WTC11 (cell line): ENCODE data around the gene CBLIF. TPM values are rescaled to one million over a fixed set of nuclear protein-coding genes. Genes with fewer than 3 reads are reported as not detected.
"Not testable (repeated sequence)": the region's sequence is repeated elsewhere in the genome, so short reads cannot be mapped to it uniquely, and the experiment has no call there.

Experiments
- ATAC-seq: fragments of 200-7000 bp; cut with Tn5 transposase; 2 replicates; pipeline ENCODE4 v1.10.0; 2021; ENCODE audit warnings: mild to moderate bottlenecking, moderate library complexity
- CTCF ChIA-PET: fragments of 300-600 bp; sonication (Branson Sonifier 250); formaldehyde crosslinking; loops from one replicate; lab custom pipeline; 2021; ENCODE audit warnings: antibody characterized with exemption; lab: Charles Lee
- POLR2A ChIA-PET: fragments of 350-600 bp; sonication (Branson Sonifier 250); formaldehyde crosslinking; loops from one replicate; lab custom pipeline; 2021; ENCODE audit warnings: antibody characterized with exemption; lab: Charles Lee
- DNase-seq: peaks from one replicate; pipeline ENCODE4 v3.0.0; 2021; ENCODE audit warnings: low spot score
- H3K27ac Mint-ChIP-seq: 2 replicates; pipeline ENCODE4 v1.8.0; 2021; ENCODE audit warnings: mixed read lengths
- H3K27me3 Mint-ChIP-seq: 2 replicates; pipeline ENCODE4 v1.8.0; 2021; ENCODE audit warnings: low read depth, mild to moderate bottlenecking, moderate library complexity, mixed read lengths
- H3K36me3 Mint-ChIP-seq: 2 replicates; pipeline ENCODE4 v1.8.0; 2021; ENCODE audit warnings: mixed read lengths
- H3K4me1 Mint-ChIP-seq: 2 replicates; pipeline ENCODE4 v1.8.0; 2022; ENCODE audit warnings: mixed read lengths
- H3K4me3 Mint-ChIP-seq: 2 replicates; pipeline ENCODE4 v1.8.0; 2021; ENCODE audit warnings: mild to moderate bottlenecking, moderate library complexity, mixed read lengths
- H3K9me3 Mint-ChIP-seq: 2 replicates; pipeline ENCODE4 v1.8.0; 2021; ENCODE audit warnings: mixed read lengths
- CBFB ChIP-seq: sonication (generic); formaldehyde crosslinking; IDR thresholded peaks from 2 replicates; pipeline ENCODE4 v1.8.1; 2022; ENCODE audit warnings: mild to moderate bottlenecking, low read depth, missing genetic modification reagents
- ESRRA ChIP-seq: sonication (generic); formaldehyde crosslinking; IDR thresholded peaks from 2 replicates; pipeline ENCODE4 v1.8.1; 2022; ENCODE audit warnings: mild to moderate bottlenecking, missing genetic modification reagents, borderline replicate concordance
- NFATC4 ChIP-seq: fragments of 250-450 bp; sonication (Bioruptor Pico); IDR thresholded peaks from 2 replicates; pipeline ENCODE4 v1.9.0; 2021; ENCODE audit warnings: mild to moderate bottlenecking
- RORB ChIP-seq: fragments of 250-450 bp; sonication (Bioruptor Pico); IDR thresholded peaks from 2 replicates; pipeline ENCODE4 v1.9.0; 2021; ENCODE audit warnings: mild to moderate bottlenecking
- ZNF416 ChIP-seq: fragments of 250-450 bp; sonication (Bioruptor Pico); IDR thresholded peaks from 2 replicates; pipeline ENCODE4 v1.9.0; 2021; ENCODE audit warnings: mild to moderate bottlenecking, inconsistent platforms
- total RNA-seq: library from RNA; stranded (reverse); gene quantifications from 3 replicates; pipeline ENCODE4 v1.2.3, GENCODE V29; 2021
- TF ChIP-seq, protein P1 (sequence below): fragments of 250-450 bp; sonication (Bioruptor Pico); IDR thresholded peaks from 2 replicates; pipeline ENCODE4 v1.9.0; 2021; ENCODE audit warnings: moderate library complexity, mild to moderate bottlenecking, inconsistent platforms, borderline replicate concordance
- TF ChIP-seq, protein P2 (sequence below): fragments of 200-600 bp; IDR thresholded peaks from 2 replicates; pipeline ENCODE4 v1.8.0; 2022; ENCODE audit warnings: antibody characterized with exemption
- TF ChIP-seq, protein P3 (sequence below): sonication (generic); formaldehyde crosslinking; IDR thresholded peaks from 2 replicates; pipeline ENCODE4 v1.8.1; 2023; ENCODE audit warnings: mild to moderate bottlenecking, missing genetic modification reagents, moderate library complexity
- TF ChIP-seq, protein P4 (sequence below): sonication (generic); formaldehyde crosslinking; IDR thresholded peaks from 2 replicates; pipeline ENCODE4 v1.8.0; 2022; ENCODE audit warnings: missing genetic modification reagents

The CBLIF gene
- total RNA-seq, 1 experiment from 2014 or later: not detected

DNA sequence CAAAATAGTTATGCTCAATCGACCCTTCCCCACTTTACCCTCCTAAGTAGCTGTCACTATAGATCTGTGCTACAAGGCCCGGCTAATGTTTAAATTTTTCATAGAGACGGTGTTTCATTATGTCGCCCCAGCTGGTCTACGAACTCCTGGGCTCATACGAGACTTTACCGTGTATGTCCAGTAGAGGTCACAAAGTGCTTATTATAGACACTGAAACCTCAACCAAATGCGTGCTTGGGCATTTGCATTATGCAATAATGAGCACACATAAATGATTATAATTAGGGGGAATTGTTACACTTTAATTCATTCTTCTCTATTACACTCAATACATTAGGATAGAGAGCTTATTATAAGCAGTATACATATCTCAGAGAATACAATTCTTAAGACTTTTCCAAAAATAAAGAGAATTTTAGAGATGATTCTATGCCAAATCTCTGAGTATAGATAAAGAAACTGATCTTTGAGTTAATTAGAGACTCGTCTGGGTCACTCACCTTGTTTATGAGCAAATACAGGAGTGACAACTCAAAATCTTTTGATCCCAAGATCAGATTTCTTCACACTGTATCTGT, 22.2 kb downstream of the CBLIF start:
- Mint-ChIP-seq H3K9me3 (peaks cover 5% of the 10 kb centered on the region), H3K36me3 (no peaks in the 10 kb centered on the region), H3K4me3 (no peak overlapping the region), H3K27me3 (no peaks in the 10 kb centered on the region), H3K27ac (no peak overlapping the region; the same call in 1 of the 2 replicates)
- ATAC-seq: peak; percentile 59; the same call in 1 of the 2 replicates
- peak; percentile 16 for DNase-seq
- TF ChIP-seq RORB: no peak
- TF ChIP-seq, protein P1, sequence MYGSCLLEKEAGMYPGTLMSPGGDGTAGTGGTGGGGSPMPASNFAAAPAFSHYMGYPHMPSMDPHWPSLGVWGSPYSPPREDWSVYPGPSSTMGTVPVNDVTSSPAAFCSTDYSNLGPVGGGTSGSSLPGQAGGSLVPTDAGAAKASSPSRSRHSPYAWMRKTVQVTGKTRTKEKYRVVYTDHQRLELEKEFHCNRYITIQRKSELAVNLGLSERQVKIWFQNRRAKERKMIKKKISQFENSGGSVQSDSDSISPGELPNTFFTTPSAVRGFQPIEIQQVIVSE (CRISPR knock-in tag): no peak
- TF ChIP-seq, protein P2, sequence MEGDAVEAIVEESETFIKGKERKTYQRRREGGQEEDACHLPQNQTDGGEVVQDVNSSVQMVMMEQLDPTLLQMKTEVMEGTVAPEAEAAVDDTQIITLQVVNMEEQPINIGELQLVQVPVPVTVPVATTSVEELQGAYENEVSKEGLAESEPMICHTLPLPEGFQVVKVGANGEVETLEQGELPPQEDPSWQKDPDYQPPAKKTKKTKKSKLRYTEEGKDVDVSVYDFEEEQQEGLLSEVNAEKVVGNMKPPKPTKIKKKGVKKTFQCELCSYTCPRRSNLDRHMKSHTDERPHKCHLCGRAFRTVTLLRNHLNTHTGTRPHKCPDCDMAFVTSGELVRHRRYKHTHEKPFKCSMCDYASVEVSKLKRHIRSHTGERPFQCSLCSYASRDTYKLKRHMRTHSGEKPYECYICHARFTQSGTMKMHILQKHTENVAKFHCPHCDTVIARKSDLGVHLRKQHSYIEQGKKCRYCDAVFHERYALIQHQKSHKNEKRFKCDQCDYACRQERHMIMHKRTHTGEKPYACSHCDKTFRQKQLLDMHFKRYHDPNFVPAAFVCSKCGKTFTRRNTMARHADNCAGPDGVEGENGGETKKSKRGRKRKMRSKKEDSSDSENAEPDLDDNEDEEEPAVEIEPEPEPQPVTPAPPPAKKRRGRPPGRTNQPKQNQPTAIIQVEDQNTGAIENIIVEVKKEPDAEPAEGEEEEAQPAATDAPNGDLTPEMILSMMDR: peak; percentile 40; the same call in 1 of the 2 replicates
- TF ChIP-seq, all 79 proteins: peak for 1
- CTCF ChIA-PET: interaction anchor here (0.6 to 1.0 kb wide), 2 partner anchors 96 to 141 kb away, joined by 3 to 15 read pairs; partner anchors contain the start of gene OOSP4A
- peaks cover 19% of the 10 kb centered on the region for H3K4me1 Mint-ChIP-seq
- POLR2A ChIA-PET: no interaction called here

DNA sequence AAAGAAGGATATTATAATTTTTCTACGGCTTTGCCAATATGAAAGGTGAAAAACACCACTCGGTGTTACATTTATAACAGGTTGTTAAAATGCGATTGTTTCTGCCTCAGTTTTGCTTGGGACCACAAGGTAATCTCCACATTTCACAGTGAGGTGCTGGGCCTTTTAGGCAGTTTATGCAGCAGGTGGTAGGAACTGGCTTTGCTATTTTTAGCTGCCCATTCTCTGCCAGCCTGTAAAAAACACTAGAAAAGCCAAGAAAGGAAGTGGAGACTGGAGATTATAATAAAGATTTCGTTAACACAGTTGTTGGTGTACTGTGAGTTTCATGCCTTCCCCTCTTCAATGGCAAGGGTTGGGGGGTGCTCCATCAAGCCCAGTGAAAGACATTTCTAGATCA, 26.7 kb downstream of the CBLIF start:
- no peak for DNase-seq
- Mint-ChIP-seq H3K27ac (no peak overlapping the region), H3K36me3 (no peaks in the 10 kb centered on the region), H3K4me1 (peaks cover 57% of the 10 kb centered on the region), H3K27me3 (no peaks in the 10 kb centered on the region), H3K4me3 (no peak overlapping the region), H3K9me3 (no peaks in the 10 kb centered on the region; the same call in 1 of the 2 replicates)
- ChIA-PET POLR2A (no interaction called here), CTCF (interaction anchor here (1.6 kb wide), 1 partner anchor 101 kb away, joined by 4 read pairs; no protein-coding TSS in a partner anchor)
- ATAC-seq: no peak
- TF ChIP-seq CBFB (CRISPR knock-in tag): no peak
- no peak for TF ChIP-seq NFATC4 (CRISPR knock-in tag)

DNA sequence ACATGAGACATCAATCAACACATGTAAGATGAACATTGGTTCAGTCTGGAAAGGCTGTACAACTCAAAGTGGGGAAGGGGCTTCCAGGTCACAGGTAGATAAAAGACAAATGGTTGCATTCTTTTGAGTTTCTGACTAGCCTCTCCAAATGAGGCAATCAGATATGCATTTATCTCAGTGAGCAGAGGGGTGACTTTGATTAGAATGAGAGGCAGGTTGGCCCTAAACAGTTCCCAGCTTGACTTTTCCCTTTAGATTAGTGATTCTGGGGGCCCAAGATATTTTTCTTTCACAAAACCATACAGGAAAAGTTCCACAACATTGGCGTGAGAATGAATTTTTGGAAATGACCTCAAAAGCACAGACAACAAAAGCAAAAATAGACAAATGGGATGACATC, 28.9 kb downstream of the CBLIF start:
- DNase-seq, H3K36me3 Mint-ChIP-seq, ATAC-seq, H3K9me3 Mint-ChIP-seq, H3K27me3 Mint-ChIP-seq: not testable (repeated sequence)
- peak overlapping the region; percentile 61 for H3K4me3 Mint-ChIP-seq
- CTCF ChIA-PET: interaction anchor here (0.6 to 1.4 kb wide), 6 partner anchors 15 to 435 kb away, joined by 3 to 10 read pairs (median 3); no protein-coding TSS in a partner anchor
- POLR2A ChIA-PET: interaction anchor here (0.6 to 1.0 kb wide), 2 partner anchors 14 to 61 kb away, joined by 3 to 6 read pairs; partner anchors contain the start of gene STX3
- peaks cover 74% of the 10 kb centered on the region for H3K4me1 Mint-ChIP-seq
- H3K27ac Mint-ChIP-seq: peak overlapping the region; percentile 90

DNA sequence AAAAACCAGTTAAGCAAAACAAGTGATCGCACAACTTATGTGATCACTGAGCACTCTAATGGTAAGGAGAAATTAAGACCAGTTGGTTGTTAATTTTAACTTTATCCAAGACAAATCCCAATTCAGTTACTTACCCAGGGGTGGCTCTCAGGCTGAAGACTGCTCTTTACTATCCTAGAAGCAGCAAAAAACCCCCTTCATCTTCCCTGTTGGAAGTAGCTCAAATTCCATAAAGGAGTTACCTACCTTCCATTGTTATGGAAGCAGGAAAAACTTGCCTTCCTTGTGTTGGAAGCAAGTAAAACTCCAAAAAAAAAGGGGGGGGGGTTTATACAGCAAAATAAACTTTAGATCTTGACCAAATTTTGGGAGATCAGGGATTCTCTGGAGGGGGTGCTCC, 29.5 kb downstream of the CBLIF start:
- H3K4me3 Mint-ChIP-seq: peak overlapping the region; percentile 61
- peak overlapping the region; percentile 90 for H3K27ac Mint-ChIP-seq
- CTCF ChIA-PET: interaction anchor here (0.6 to 1.4 kb wide), 6 partner anchors 14 to 435 kb away, joined by 3 to 10 read pairs (median 4); partner anchors contain the start of genes PATL1 and STX3
- H3K27me3 Mint-ChIP-seq: no peaks in the 10 kb centered on the region
- ATAC-seq: peak; percentile 71
- no peak for DNase-seq
- peaks cover 80% of the 10 kb centered on the region for H3K4me1 Mint-ChIP-seq
- TF ChIP-seq, protein P3, sequence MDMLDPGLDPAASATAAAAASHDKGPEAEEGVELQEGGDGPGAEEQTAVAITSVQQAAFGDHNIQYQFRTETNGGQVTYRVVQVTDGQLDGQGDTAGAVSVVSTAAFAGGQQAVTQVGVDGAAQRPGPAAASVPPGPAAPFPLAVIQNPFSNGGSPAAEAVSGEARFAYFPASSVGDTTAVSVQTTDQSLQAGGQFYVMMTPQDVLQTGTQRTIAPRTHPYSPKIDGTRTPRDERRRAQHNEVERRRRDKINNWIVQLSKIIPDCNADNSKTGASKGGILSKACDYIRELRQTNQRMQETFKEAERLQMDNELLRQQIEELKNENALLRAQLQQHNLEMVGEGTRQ (CRISPR knock-in tag): no peak
- TF ChIP-seq ESRRA (CRISPR knock-in tag) (no peak), ZNF416 (no peak)
- TF ChIP-seq, protein P4, sequence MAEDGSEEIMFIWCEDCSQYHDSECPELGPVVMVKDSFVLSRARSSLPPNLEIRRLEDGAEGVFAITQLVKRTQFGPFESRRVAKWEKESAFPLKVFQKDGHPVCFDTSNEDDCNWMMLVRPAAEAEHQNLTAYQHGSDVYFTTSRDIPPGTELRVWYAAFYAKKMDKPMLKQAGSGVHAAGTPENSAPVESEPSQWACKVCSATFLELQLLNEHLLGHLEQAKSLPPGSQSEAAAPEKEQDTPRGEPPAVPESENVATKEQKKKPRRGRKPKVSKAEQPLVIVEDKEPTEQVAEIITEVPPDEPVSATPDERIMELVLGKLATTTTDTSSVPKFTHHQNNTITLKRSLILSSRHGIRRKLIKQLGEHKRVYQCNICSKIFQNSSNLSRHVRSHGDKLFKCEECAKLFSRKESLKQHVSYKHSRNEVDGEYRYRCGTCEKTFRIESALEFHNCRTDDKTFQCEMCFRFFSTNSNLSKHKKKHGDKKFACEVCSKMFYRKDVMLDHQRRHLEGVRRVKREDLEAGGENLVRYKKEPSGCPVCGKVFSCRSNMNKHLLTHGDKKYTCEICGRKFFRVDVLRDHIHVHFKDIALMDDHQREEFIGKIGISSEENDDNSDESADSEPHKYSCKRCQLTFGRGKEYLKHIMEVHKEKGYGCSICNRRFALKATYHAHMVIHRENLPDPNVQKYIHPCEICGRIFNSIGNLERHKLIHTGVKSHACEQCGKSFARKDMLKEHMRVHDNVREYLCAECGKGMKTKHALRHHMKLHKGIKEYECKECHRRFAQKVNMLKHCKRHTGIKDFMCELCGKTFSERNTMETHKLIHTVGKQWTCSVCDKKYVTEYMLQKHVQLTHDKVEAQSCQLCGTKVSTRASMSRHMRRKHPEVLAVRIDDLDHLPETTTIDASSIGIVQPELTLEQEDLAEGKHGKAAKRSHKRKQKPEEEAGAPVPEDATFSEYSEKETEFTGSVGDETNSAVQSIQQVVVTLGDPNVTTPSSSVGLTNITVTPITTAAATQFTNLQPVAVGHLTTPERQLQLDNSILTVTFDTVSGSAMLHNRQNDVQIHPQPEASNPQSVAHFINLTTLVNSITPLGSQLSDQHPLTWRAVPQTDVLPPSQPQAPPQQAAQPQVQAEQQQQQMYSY (CRISPR knock-in tag): no peak
- POLR2A ChIA-PET: interaction anchor here (0.5 to 1.0 kb wide), 3 partner anchors 14 to 264 kb away, joined by 3 to 6 read pairs (median 5); partner anchors contain the start of gene STX3
- H3K9me3 Mint-ChIP-seq: no peaks in the 10 kb centered on the region; the same call in 1 of the 2 replicates
- H3K36me3 Mint-ChIP-seq: no peaks in the 10 kb centered on the region
